ENCODE results near the gene CDKL1.
"Not testable (repeated sequence)": the region's sequence is repeated elsewhere in the genome, so short reads cannot be mapped to it uniquely, and the experiment has no call there.

The CDKL1 gene

DNA sequence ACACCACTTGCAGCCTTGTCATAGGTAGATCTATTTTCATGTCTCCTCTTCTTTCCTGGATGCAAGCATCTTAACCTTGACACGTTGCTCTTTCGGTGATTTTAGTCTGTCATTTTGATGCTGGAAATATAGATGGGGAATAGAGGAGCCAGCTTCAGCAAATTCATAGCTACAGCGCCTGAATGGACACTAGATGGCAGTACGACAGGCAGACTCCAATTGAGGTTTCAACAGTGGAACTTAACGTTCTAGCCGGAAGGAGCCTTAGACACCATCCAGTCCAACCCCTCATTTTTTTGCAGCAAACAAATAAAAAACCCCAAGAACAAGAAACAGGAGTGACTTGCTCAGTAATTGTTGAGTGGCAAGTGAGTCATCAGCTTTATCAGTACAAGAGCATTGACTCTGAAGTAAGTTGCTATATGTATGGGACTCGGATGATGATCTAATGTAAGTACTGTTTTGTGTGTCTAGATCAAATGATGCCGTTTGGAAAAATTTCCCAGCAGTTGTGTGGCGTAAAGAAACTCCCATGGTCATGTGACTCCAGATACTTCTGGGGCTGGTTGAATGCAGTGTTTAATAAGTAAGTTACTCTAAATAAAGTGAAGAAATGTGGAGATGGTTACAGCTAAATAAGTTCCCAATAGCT lies 75.5 kb downstream of the CDKL1 start:
- DNase-seq, result peak; percentile 80

DNA sequence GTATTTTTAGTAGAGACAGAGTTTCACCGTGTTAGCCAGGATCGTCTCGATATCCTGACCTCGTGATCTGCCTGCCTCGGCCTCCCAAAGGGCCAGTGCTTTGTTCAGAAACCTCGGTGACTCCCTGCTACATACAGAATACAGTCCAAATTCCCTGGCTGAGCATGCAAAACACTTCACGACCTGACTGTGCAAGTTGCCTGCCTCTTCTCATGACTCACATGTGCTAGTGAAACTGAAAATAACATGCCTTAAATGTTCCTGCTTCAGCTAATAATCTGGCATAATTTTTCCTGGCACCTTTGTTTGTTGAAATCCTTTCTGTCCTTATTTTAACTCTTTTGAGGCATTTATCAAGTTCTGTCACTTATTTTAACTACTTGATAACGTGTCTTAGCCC lies 76.4 kb downstream of the CDKL1 start:
- DNase-seq, result no peak

DNA sequence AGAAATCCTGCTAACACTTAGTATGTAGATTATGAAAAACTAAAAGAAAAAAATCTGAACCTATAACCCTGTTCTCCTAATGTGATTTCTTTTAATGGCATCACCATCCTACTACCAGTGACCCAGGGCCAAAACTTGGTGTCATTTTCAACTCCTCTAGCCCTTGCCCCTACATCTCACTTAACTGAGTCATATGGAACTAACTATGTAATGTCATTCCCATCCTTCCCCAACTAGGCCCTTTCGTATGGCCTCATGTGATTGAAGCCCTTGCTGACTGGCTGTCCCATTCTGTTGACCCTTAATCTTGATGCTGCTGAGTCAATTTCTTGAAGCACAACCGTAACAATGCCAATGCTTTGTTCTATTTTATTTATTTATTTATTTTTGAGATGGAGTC lies 77.0 kb downstream of the CDKL1 start:
- DNase-seq, result no peak

DNA sequence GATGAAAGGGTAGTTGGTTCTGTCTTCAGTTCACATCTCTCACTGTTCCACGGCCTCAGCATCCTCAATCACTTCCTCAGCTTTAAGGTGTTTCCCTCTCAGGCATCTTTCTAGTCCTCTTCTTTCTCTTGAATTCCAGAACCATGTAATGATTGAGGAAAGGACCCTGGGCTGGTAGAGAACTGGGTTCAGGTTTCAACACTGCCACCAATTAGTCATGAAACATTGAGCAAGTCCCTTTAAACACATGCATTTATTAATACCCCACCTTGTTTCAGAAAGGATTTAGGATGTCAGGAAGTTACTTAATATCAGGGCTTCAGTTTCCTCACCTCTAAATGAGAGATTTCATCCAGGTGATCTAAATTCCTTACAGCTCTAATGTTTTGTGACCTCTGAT lies 77.4 kb downstream of the CDKL1 start:
- no peak for DNase-seq

DNA sequence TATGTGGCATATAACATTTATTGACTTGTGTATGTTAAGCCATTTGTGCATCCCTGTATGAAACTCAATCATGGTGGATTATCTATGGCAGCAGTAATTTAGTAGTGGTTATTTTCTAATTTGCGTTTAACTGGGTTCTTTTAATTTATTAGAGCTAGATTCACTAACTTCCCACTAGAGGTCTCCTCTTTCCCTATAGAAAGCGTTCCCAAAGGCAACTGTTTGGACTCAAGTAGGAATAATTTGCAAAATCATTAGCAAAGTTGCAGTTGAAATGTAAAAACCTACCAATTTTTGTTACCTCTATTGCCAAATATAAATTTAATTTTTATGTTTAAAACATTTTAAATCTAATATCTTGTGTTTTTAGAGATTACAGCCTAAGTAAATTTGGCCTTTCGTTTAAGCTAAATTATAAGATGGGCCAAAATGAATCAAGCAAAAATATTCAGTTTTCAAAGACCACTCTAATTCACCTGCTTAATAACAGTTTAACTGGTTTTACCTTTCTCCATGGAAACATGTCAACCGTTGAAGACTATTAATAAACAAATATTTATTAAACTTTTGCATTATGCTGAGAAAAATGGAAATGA lies 78.6 kb downstream of the CDKL1 start:
- peak; percentile 9 for DNase-seq

DNA sequence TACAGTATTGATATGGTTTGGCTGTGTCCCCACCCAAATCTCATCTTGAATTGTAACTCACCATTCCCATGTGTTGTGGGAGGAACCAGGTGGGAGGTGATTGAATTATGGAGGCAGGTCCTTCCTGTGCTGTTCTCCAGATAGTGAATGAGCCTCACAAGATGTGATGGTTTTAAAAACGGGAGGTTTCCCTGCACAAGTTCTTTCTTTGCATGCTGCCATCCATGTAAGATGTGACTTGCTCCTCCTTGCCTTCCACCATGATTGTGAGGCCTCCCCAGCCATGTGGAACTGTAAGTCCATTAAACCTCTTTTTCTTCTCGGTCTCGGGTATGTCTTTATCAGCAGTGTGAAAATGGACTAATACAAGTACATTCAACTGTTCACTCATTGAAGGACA lies 82.6 kb downstream of the CDKL1 start:
- not testable (repeated sequence) for DNase-seq

DNA sequence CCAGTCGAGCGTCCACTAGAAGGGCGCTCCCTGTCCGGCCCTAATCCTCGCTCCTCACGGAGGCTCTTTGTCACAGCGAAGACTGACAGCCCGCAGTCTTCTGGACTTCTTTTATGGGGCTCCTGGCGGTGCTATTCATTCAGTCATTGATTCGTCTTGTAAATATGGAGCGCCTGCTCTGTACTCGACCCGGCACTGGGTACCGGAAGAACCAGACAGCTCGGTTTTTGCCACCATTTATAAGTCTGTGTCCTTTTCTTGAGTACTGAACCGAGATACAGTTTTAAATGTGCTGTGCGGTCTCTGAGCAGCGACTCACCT lies 84.0 kb downstream of the CDKL1 start:
- DNase-seq, result peak; percentile 79

DNA sequence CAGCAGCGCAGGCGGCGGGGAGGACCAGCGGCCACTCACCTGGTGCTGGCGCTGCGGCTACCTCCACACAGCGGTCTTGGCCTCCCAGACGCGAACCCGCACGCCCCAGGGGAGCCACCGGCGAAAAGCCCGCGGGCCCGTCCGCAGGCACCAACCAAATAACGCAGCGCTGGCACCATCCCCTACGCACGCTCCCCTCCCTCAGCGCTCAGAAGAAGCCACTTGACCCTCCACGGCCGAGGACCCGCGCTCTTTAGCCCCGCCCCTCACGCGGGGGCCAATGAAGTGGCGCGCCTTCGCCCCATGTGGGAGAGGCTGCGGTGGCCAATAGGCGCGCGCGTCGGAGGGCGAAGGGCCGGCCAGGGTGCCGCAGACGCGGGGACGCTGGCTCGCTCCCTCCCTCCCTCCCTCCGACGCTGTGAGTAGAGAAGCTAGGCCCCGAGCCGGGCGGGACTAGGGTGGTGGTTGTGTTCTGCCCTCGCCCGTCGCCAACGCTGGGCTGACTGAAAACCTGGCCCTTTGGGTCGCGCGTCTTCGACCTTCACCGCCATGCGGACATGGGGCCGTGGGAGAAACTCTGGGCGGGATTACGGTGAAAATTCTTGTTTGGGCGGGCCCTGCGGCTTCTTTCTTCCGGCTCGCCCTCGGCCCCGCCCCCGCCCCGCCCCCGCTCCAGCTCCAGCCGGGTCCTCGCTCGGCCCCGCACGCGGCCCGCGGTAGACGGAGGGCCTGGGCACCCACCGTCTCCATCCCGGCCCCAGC lies 84.5 kb downstream of the CDKL1 start, which contains the start of the genes DMAC2L and L2HGDH:
DMAC2L (plus strand) TSS at position 353 of the 762 bp plus-strand sequence. CDS start 9,164 bp downstream, outside the sequence.
L2HGDH (minus strand) TSS at position 258 of the 762 bp plus-strand sequence; CDS start at position 179, 79 bp downstream.
- peak; percentile 86 for DNase-seq

DNA sequence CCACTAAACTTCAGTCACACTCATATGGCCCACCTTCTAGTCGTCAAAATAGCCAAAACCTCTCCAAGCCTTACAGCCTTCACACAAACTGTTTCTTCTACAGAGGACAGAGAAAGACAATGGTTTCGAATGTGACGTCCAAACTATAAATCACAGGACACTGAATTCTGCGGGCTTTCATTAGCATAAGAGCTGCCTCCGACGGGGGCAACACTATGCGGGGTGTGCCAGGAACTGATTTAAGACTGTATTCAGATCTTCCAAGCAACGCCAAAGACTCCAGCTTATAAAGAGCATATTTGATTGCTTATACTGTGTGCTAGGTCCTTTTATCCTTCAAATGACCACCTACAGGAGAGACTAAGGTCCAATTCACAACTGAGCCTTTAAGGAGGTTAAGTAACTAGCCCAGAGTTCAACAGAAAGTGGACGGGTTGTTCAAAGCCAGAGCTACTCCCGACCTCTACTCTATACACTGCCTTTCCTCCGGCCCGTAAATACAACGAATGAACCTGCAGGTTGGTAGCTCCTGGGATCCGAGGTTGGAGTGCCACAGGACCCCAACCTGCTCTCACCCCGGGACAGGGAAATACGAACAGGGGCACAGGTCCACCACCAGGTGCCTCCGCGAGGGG lies 85.2 kb downstream of the CDKL1 start:
- no peak for DNase-seq

DNA sequence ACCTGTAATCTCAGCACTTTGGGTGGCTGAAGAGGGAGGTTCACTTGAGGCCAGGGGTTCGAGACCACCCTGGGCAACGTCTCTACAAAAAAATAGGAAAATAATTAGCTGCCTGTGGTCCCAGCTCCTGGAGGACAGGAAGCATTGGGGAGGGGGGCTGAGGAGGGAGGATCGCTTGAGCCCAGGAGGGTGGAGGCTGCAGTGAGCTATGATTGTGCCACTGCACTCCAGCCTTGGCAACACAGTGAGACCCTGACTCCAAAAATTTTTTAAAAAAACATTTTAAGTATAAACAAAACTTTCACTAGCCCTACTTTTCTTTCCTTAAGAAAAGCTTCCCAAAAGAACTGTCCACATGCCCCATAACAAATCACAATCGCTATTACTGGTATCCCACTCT lies 86.2 kb downstream of the CDKL1 start:
- DNase-seq, result no peak

DNA sequence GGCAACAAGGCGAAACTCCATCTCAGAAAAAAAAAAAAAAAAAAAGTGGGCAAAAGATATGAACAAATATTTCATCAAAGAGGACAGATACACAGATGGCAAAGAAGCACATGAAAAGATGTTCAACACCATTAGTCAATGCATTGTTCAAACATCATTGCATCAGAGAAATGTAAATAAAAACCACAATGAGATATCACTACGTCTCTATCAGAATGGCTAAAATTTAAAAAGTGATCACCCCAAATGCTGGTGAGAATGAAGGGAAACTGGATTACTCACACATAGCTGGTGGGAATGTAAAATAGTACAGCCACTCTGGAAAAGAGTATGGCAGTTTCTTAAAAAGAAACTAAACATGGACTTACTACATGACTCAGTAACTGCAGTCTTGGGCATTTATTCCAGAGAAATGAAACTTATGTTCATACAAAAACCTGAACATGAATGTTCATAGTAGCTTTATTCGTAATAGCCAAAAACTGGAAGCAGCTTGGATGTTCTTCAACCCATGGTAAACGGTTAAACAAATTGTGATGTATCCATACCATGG lies 88.2 kb downstream of the CDKL1 start:
- DNase-seq, result no peak

DNA sequence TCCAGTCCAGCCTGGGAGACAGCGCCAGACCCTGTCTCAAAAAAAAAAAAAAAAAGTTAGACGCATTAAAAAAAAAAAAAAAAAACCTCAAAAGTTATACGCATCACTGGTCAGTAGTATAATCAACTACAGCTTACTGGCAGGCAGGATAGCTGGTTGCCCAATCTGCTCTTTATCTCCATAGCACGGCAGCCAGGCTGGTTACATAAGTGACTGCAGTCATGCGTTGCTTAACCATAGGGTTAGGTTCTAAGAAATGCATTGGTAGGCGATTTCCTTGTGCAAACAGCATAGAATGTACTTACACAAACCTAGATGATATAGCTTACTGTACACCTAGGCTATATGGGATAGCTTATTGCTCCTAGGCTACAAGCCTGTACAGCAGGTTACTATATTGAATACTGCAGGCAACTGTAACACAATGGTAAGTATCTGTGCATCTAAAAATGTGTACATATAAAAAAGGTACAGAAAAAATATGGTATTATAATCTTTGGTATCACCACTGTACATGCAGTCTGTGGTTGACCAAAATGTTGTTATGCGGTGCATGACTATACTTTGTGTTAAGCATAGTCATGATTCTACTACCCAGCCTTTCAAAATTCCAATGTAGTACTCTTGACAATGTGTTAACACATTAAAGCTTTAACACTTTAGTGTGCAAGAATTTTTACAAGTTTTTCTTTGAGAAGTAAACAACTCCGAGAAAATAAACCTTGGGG lies 92.8 kb downstream of the CDKL1 start:
- DNase-seq, result no peak

DNA sequence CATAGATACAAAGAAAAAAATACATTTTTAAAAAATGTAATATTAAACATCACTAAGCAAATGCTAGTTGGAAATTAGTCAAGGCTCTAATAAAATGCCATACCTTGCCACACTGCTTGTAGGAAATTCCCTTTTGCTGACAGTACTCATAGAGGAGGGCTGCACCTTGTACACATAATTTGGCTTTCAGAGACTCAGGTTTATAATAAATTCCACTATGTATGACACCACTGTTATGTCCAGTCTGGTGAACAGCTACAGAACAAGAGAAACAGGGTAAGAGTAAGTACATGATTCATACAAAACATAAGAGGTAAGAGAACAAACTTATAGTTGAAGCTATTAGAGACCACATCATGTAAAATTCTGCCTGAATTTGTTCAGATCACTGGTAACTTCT lies 94.8 kb downstream of the CDKL1 start:
- DNase-seq, result no peak

DNA sequence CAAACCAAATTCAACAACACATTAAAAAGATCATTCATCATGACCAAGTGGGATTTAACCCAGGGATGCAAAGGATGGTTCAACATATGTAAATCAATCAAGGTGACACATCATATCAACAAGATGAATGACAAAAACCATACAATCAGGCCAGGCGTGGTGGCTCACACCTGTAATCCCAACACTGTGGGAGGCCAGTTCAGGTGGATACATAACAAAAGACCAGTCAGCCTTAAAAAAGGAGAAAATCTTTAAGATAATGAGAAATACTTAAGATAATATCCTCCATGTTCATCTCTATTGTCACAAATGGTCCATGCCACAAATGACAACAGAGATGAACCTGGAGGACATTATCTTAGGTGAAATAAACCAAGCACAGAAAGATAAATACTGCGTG lies 97.1 kb downstream of the CDKL1 start:
- DNase-seq, result no peak

DNA sequence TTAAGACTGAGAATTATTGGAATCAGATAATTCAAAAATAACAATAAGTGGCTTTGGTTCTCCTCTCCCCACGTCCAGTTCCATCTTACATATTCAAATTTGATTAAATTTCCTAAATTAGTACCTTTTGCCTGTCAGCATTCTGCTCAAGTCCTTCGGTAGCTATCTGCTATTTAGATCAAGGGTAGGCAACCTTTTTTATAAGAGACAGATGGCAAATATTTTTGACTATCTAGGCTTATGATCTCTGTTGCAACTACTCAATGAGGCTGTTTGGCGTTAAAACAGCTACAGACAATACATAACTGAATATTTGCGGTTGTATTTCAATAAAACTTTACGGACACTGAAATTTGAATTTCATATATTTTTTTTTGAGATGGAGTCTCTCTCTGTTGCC lies 106.4 kb downstream of the CDKL1 start:
- no peak for DNase-seq

DNA sequence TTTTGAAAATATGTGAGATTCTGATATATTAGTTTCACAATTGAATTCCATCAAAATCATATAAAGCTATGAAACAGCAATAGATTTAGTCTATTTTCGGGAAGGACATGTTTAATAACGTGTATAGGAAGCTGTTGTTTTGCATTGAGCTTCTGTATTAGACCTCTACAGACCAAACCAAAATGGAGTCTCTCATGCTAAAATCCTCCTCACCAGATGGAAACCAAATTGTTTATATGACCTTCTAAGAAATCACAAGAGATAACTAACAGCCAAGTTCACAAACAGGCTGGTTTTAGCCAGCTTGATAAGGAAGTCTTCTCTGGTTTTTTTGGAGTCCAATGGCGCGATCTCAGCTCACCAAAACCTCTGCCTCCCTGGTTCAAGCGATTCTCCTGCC lies 108.5 kb downstream of the CDKL1 start:
- DNase-seq, result no peak

DNA sequence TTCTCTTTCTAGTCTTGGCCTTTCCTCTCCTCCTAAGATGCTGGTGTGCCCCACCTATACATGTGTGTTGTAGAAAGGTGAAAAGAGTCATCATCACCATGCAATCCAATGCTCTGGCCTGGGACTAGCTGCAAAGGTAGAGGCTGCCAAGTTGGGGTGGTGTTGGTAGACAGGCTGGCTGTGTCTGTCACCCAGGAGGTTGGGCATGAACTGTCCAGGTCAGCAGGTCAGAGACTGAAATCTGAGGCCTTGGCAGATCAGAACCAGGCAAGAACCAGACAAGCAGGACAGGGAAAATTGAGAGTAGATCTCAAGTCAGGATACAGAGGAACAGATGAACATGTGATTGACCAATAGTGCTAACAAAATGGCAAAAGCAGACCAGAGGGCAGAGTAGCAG lies 110.8 kb downstream of the CDKL1 start:
- DNase-seq, result no peak
